Hematopoietic multipotent progenitor cell treated with erythropoietin and hydrocortisone succinate and interleukin-3 and kit ligand, for 8 days (in vitro differentiated cells): ENCODE measurements around the gene BUB1B.

Experiments used
- DNase-seq: peaks from one replicate; pipeline ENCODE4 v3.0.0-alpha.2; 2015

BUB1B gene

GRCh38 chr15:40242601-40243000, 81.7 kb downstream of the BUB1B start:
- no peak for DNase-seq

- peak; percentile 92 for DNase-seq
Observed at GRCh38 chr15:40243126-40243810, 82.4 kb downstream of the BUB1B start.

GRCh38 chr15:40244961-40245523, 84.2 kb downstream of the BUB1B start:
- no peak for DNase-seq

GRCh38 chr15:40245666-40246450, 85.0 kb downstream of the BUB1B start:
- no peak for DNase-seq

- no peak for DNase-seq
Observed at GRCh38 chr15:40246496-40247280, 85.8 kb downstream of the BUB1B start.

- peak; percentile 78 for DNase-seq
Observed at GRCh38 chr15:40247406-40247971, 86.6 kb downstream of the BUB1B start.

GRCh38 chr15:40248006-40248783, 87.3 kb downstream of the BUB1B start:
- DNase-seq = no peak

- DNase-seq = peak; percentile 34
Observed at GRCh38 chr15:40249477-40250303, 88.8 kb downstream of the BUB1B start.

GRCh38 chr15:40250304-40250656, 89.4 kb downstream of the BUB1B start:
- DNase-seq = no peak

- DNase-seq = no peak
Observed at GRCh38 chr15:40250771-40251483, 90.1 kb downstream of the BUB1B start.

- DNase-seq = no peak
Observed at GRCh38 chr15:40251486-40252140, 90.7 kb downstream of the BUB1B start.

- DNase-seq = no peak
Observed at GRCh38 chr15:40252141-40252437, 91.2 kb downstream of the BUB1B start.

- DNase-seq = no peak
Observed at GRCh38 chr15:40252438-40253166, 91.7 kb downstream of the BUB1B start.

GRCh38 chr15:40253167-40253790, 92.4 kb downstream of the BUB1B start:
- peak; percentile 9 for DNase-seq

- no peak for DNase-seq
Observed at GRCh38 chr15:40254452-40254851, 93.6 kb downstream of the BUB1B start.

GRCh38 chr15:40255033-40255432, 94.2 kb downstream of the BUB1B start:
- DNase-seq = no peak

- no peak for DNase-seq
Observed at GRCh38 chr15:40256638-40257235, 95.9 kb downstream of the BUB1B start.

GRCh38 chr15:40257656-40258450, 97.0 kb downstream of the BUB1B start:
- DNase-seq = no peak
